Endometrial microvascular endothelial cells (primary cell): ENCODE data around the gene GNA15. TPM values are rescaled to one million over a fixed set of nuclear protein-coding genes. Genes with fewer than 3 reads are reported as not detected.
"Not testable (repeated sequence)": the region's sequence is repeated elsewhere in the genome, so short reads cannot be mapped to it uniquely, and the experiment has no call there.

Experiments used
- in situ Hi-C: cut with HindIII; loops from 2 replicates; pipeline ENCODE4 v1.10.0; 2017; ENCODE audit warnings: low sequenced_read_pairs, low pct_unique_long_range_greater_than_20kb; ENCODE audit errors: inconsistent ontology term
- total RNA-seq: library from RNA; depleted of rRNA; stranded (reverse); fragments of >200 nt; gene quantifications from one replicate; pipeline ENCODE4 v1.2.3, GENCODE V29; 2015; ENCODE audit errors: inconsistent ontology term

GNA15 gene
- total RNA-seq, 1 donor from 2014 or later = not detected

DNA sequence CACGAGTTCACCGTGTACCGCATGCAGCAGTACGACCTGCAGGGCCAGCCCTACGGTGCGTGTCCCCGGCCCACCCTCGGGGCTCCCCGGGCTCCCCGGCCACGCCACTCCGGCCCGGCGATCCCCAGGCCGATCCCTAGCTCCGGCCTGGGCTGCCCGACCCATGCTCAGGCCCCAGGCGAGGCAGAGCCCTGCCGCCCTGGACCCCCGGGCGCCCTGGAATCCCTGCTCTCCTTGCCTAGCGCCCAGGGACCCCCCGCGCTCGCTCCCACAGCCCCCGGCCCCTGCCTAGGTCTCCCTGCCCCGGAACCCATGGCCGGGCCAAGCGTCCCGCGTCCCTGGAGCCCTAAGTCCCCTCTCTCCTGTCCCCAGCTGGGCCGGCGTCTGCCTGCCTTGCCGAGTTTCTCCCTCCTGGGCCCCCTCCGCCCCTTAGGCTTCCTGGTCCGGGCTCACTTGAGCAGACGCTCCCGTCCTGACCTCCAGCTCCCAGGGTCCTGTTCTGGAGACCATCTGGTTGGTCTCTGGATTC, 50.4 kb downstream of the GNA15 start:
- in situ Hi-C loops = no loop called here

GRCh38 chr19:3186891-3187661, 51.2 kb downstream of the GNA15 start:
- in situ Hi-C loops = no loop called here

- in situ Hi-C loops = no loop called here
Measured at GRCh38 chr19:3187662-3188511, 52.1 kb downstream of the GNA15 start.

DNA sequence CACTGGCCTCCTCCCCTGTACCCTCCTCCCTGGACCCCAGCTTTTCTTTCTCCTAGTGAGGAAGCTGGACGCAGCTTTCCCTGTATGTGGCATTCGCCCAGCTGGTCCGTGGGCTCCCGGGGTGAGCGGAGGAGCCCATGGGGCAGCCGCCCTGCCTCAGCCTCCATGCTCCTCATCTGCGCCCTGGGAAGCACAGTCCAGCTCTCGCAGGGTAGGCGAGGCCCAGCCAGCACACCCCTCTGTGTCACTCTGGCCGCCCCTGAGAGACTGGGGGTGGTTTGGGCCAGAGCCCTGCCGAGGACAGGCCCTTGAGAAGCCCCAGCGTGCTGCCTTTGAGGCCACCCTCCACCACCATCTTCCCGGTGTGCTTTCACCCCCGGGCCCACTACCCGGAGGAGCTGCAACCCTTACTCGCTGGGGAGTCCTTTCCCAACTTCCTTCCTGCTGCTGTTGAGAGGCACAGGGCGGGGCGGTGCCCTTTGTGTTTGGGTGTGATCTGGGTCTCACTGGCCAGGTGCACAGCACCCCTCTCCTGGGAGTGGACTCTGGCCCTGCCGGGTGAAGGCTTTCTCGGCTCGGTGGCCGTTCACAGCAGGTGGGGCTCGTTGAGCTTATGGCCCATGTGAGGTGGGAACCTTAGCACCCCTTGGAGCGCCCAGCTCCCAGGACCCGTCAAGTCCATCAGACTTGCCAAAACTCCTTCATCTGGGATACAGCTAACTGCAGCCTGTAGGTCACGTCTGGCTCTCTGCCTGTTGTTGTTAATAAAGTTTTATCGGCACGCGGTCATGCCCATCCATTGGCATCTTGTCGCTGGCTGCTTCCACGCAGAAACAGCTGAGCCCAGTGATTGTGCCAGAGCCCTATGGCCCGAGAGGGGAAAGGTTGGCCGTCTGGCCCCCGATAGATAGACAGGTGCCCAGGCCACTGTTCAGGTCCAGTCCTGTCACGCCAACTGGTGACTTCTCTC, 53.1 kb downstream of the GNA15 start:
- in situ Hi-C loops = no loop called here

- in situ Hi-C loops = no loop called here
Measured at GRCh38 chr19:3189702-3190469, 54.1 kb downstream of the GNA15 start.

DNA sequence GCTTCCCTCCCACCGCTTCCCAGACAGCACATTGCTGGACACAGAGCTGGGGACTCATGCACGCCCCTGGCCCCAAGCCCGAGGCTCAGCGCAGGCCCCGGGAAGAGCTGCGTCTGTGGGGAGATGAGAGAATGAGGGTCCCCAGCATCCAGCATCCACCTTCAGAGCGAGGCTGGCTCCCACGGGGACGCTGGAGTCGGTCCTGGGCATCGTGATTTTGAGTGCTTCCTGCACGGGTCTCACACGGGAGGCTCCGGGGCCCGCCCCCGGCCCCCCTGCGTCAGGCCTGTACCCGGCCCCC, 54.6 kb downstream of the GNA15 start:
- in situ Hi-C loops = no loop called here

DNA sequence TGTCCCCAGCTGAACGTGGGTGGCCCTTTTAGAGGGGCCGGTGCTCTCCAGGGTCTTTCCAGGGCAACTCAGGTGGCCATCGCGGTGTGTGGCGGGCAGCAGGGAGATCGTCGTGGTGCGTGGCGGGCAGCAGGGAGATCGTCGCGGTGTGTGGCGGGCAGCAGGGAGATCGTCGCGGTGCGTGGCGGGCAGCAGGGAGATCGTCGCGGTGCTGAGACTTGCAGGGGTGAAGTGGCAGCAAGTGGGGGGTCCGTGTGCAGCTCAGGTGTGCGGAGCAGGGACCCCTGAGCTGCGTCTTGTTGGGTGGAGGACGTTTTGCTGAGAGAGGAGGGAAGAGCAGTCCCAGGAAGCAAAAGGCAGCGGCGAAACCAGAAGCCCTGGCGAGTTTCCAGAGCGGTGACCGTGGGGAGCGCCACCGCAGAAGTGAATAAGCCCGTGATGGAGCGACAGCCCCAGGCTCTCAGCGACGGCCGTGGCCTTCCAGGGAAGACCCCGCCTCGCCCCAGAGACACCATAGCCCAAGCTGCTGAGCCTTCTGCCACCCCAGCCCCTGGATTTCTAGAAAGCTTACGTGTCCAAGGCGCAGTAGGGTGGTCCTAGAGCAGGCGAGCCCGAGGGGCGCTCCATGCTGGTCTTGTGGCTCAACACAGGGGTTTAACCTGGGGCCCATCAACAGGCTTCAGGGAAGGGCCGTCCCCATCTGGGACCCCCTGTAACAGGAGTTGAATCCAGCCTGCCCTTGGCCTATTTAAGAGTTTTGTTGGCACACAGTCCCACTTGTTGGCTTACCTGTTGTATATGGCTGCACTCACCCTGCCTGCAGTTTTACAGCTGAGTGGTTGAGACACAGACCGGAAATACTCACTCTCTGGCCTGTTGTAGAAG, 55.3 kb downstream of the GNA15 start:
- in situ Hi-C loops = no loop called here

GRCh38 chr19:3191806-3192104, 55.9 kb downstream of the GNA15 start:
- in situ Hi-C loops = not testable (repeated sequence)

- in situ Hi-C loops = no loop called here
Measured at GRCh38 chr19:3192228-3192635, 56.4 kb downstream of the GNA15 start.

DNA sequence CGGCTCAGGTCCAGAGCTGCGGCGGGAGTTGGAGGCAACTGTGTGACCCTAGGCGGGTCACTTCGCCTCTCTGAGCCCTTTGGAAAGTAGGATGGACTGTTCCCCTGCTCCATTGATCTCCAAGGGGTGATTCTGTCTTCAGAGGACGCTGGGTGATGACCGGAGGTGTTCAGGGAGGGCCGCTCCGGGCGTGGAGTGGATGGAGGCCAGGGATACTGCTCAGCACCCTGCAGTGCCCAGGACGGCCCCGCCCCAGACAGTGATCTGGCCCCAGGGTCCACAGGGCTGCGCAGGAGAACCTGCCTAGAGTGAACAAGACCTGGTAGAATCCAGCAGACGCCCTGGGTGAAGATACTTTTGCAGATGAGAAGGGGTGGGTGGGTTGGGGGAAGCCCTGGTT, 56.9 kb downstream of the GNA15 start:
- in situ Hi-C loops = no loop called here

DNA sequence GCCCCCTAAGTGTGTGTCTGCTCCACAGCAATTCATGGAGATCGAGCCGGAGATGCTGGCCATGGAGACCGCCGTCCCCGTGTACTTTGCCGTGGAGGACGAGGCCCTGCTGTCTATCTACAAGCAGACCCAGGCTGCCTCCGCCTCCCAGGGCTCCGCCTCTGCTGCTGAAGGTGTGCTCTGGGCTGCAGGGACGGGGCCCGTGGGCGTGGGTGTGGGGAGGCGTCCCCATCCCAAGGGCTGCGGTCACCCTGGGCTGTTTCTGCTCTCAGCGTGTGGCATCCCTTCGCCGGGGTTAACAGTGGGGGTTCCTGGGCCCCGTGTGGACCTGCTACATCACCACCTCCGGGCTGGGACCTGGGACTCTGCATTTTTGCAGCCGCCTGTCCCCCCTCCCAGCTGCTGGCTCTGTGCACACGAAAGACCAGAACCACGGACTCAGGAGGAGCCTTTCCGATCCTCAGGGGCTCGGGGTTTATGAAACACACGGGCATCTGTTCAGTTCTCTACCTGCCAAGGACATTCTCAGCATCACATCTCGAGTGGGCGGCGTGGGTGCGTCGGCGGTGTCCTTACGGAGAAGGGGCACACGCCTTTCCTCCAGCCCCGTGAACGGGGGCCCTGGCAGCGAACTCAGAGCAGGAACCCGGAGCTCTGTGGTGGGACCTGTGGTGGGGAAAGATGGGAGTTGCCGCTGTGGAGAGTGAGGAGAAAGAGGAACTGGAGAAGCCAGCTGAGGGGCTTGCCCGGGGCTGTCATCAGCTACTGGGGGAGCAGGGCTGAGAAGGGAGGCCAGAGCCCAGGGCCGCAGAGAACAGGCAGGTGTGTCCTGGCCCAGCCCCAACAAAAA, 57.6 kb downstream of the GNA15 start:
- in situ Hi-C loops = no loop called here

DNA sequence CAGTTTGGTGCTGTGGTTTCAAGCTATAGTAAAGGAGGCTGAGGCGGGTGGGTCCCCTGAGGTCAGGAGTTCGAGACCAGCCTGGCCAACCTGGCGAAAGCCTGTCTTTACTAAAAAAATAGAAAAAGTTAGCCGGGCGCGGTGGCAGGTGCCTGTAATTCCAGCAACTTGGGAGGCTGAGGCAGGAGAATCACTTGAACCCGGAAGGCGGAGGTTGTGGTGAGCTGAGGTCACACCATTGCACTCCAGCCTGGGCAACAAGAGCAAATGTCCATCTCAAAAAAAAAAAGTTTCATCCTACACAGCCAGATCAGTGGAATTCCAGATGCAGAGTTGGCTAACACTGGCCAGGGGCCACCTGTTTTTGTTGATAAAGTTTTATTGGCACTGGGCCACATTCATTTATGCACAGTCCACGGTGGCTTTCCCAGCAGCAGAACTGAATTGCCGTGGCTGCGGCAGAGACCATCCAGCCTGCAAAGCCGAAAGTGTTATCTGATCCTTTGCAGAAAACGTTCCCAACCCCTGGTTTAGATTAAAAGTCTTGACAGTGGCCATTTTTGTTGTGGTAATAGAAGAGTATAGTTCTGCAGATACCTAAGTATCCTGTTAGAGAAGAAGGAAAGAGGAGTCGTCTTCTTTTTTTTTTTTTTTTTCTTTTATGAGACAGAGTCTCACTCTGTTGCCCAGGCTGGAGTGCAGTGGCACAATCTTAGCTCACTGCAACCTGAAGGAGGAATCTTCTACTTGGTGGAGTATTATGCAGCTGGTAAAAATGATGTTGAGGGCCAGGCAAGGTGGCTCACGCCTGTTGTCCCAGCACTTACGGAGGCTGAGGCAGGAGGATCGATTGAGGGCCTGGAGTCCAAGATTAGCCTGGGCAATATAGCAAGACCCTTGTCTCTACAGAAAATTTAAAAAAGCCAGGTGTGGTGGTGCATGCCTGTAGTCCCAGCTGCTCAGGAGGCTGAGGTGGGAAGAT, 58.6 kb downstream of the GNA15 start:
- in situ Hi-C loops = no loop called here

DNA sequence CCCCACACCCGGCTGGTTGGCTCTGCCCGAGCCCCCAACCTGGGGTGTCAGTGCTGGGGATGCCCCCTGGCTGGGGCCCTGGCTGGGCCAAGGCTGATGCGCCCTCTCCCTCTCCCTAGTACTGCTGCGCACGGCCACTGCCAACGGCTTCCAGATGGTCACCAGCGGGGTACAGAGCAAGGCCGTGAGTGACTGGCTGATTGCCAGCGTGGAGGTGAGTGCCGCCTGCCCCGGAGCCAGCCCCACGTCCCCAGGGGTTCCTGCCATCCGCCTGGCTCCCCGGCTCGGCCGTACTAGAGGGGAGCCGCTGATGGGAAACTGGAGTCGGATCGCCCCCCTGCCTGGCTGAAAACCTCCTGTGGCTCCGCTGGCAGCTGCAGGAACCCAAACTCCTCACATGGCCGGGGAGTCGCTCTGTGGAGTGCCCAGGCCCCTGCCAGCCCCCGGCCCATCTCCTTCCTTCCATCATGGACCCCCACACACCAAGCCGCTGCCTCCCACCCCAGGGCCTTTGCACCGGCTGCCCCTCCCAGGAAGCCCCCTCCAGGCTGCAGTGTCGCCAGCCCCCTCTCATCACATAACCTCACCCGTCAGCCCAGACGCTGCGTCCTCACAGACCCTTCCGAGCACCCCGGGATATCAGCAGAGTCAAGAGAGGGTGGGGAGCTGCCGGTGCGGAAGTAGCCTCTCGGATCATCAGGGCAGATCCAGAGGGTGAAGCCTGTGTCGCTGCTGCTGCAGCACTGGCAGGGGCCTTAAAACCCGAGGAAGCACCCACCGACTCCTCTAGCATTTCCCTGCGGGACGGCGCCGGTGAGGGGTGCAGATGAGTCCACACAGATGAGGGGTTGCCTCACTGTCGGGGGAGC, 60.5 kb downstream of the GNA15 start:
- in situ Hi-C loops = no loop called here

DNA sequence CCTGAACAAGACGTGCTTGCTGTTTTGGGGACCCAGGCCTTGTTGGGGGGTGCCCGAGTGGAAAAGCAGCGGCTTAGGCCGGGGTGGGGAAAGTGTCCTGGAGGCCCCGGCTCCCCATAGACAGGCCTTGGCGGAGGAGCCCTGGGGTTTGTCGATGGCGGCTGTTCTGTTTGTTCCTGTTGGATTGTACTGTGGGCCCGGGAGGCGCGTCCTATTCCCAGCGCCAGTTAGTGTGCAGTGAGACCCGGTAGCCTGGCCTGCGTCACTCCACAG, 61.0 kb downstream of the GNA15 start:
- in situ Hi-C loops = no loop called here
